ENCODE data around the gene KCNIP1. TPM values are rescaled to one million over a fixed set of nuclear protein-coding genes. Genes with fewer than 3 reads are reported as not detected.

Gene KCNIP1
- total RNA-seq, 1 donor = not detected

GRCh38 chr5:170518277-170518676, 14.5 kb downstream of the KCNIP1 start:
- no peaks in the 10 kb centered on the region for H3K36me3 ChIP-seq (ENCODE audit: insufficient read depth, low read length)
- H3K4me1 ChIP-seq (ENCODE audit: insufficient read depth, low read length) = peaks cover 15% of the 10 kb centered on the region
- H3K4me2 ChIP-seq (ENCODE audit: insufficient read depth, low read length) = no peak overlapping the region
- H3K4me3 ChIP-seq (ENCODE audit: insufficient read depth, low read length) = no peak overlapping the region
- no peaks in the 10 kb centered on the region for H4K20me1 ChIP-seq (ENCODE audit: insufficient read depth, low read length)
- TF ChIP-seq CTCF (IDR thresholded peaks at IDR 0.05; ENCODE audit: extremely low read depth, low read depth, low read length) = no peak
- no peak overlapping the region for H2AFZ ChIP-seq (ENCODE audit: low read length)
- no peaks in the 10 kb centered on the region for H3K9me3 ChIP-seq (ENCODE audit: low read depth, low read length)
- H3K79me2 ChIP-seq (ENCODE audit: insufficient read depth, low read length) = no peaks in the 10 kb centered on the region
- no peak overlapping the region for H3K27ac ChIP-seq (ENCODE audit: low read depth, low read length)
- peaks cover 3% of the 10 kb centered on the region for H3K27me3 ChIP-seq (ENCODE audit: insufficient read depth, low read length)
- DNase-seq (ENCODE audit: insufficient read length, low spot score, missing footprints) = no peak

- Histone ChIP-seq H3K4me2 (ENCODE audit: insufficient read depth, low read length) (no peak overlapping the region), H3K27ac (ENCODE audit: low read depth, low read length) (no peak overlapping the region), H3K4me3 (ENCODE audit: insufficient read depth, low read length) (no peak overlapping the region), H3K9me3 (ENCODE audit: low read depth, low read length) (no peaks in the 10 kb centered on the region), H3K79me2 (ENCODE audit: insufficient read depth, low read length) (no peaks in the 10 kb centered on the region), H3K36me3 (ENCODE audit: insufficient read depth, low read length) (no peaks in the 10 kb centered on the region), H3K4me1 (ENCODE audit: insufficient read depth, low read length) (peaks cover 17% of the 10 kb centered on the region), H2AFZ (ENCODE audit: low read length) (no peak overlapping the region), H3K27me3 (ENCODE audit: insufficient read depth, low read length) (peaks cover 11% of the 10 kb centered on the region), H4K20me1 (ENCODE audit: insufficient read depth, low read length) (no peaks in the 10 kb centered on the region)
- DNase-seq (ENCODE audit: insufficient read length, low spot score, missing footprints) = no peak
- no peak for TF ChIP-seq CTCF (IDR thresholded peaks at IDR 0.05; ENCODE audit: extremely low read depth, low read depth, low read length)
Measured at GRCh38 chr5:170519549-170519948, 15.7 kb downstream of the KCNIP1 start.

GRCh38 chr5:170520372-170520771, 16.6 kb downstream of the KCNIP1 start:
- no peak for TF ChIP-seq CTCF (IDR thresholded peaks at IDR 0.05; ENCODE audit: extremely low read depth, low read depth, low read length)
- H3K4me1 ChIP-seq (ENCODE audit: insufficient read depth, low read length) = peaks cover 17% of the 10 kb centered on the region
- H3K9me3 ChIP-seq (ENCODE audit: low read depth, low read length) = no peaks in the 10 kb centered on the region
- H4K20me1 ChIP-seq (ENCODE audit: insufficient read depth, low read length) = no peaks in the 10 kb centered on the region
- H3K27me3 ChIP-seq (ENCODE audit: insufficient read depth, low read length) = peaks cover 11% of the 10 kb centered on the region
- no peak overlapping the region for H3K4me3 ChIP-seq (ENCODE audit: insufficient read depth, low read length)
- H3K27ac ChIP-seq (ENCODE audit: low read depth, low read length) = no peak overlapping the region
- no peak overlapping the region for H3K4me2 ChIP-seq (ENCODE audit: insufficient read depth, low read length)
- H2AFZ ChIP-seq (ENCODE audit: low read length) = no peak overlapping the region
- peak; percentile 48 for DNase-seq (ENCODE audit: insufficient read length, low spot score, missing footprints)
- no peaks in the 10 kb centered on the region for H3K36me3 ChIP-seq (ENCODE audit: insufficient read depth, low read length)
- H3K79me2 ChIP-seq (ENCODE audit: insufficient read depth, low read length) = no peaks in the 10 kb centered on the region

- no peaks in the 10 kb centered on the region for H3K79me2 ChIP-seq (ENCODE audit: insufficient read depth, low read length)
- DNase-seq (ENCODE audit: insufficient read length, low spot score, missing footprints) = peak; percentile 73
- H3K27me3 ChIP-seq (ENCODE audit: insufficient read depth, low read length) = peaks cover 11% of the 10 kb centered on the region
- no peaks in the 10 kb centered on the region for H4K20me1 ChIP-seq (ENCODE audit: insufficient read depth, low read length)
- peak overlapping the region; percentile 23 for H3K4me2 ChIP-seq (ENCODE audit: insufficient read depth, low read length)
- no peak for TF ChIP-seq CTCF (IDR thresholded peaks at IDR 0.05; ENCODE audit: extremely low read depth, low read depth, low read length)
- H3K4me1 ChIP-seq (ENCODE audit: insufficient read depth, low read length) = peaks cover 17% of the 10 kb centered on the region
- H3K36me3 ChIP-seq (ENCODE audit: insufficient read depth, low read length) = no peaks in the 10 kb centered on the region
- no peak overlapping the region for H2AFZ ChIP-seq (ENCODE audit: low read length)
- H3K9me3 ChIP-seq (ENCODE audit: low read depth, low read length) = no peaks in the 10 kb centered on the region
- H3K27ac ChIP-seq (ENCODE audit: low read depth, low read length) = no peak overlapping the region
- H3K4me3 ChIP-seq (ENCODE audit: insufficient read depth, low read length) = no peak overlapping the region
Measured at GRCh38 chr5:170522211-170523141, 18.7 kb downstream of the KCNIP1 start.

Data from osteoblast (primary cell).